ENCODE results near the gene TP73.

The TP73 gene

DNA sequence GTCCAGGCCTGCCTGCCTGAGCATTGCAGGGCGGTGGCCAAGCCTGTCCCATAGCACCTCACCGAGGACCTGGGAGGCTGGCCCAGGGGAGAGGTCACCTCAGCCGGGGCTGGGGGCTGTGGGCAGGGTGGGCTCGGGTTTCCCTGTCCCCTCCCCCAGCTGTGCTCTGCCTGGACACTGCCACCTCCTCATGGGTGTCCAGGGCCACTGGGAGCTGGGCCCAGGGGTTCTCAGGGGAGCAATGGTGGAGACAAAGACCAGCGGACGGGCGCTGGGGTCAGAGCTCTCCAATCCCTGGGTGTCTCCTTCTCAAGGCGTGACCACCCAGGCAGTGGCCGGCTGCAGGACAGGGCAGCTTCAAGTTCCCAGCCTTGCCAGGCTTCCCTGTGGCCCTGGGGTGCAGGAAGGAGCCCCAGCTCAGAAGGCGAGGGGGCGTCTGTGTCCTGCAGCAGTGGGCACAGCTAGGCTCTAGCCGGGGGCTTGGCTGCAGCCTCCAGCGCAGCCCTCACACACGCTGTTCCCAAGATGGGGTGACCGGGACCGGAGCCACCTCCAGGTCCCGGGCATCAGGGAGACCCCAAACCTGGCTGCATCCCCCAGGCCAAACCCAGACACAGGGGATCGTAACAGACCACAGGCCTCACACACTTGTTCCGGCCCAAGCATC lies 29.0 kb downstream of the TP73 start:
- TF ChIP-seq, protein P1, sequence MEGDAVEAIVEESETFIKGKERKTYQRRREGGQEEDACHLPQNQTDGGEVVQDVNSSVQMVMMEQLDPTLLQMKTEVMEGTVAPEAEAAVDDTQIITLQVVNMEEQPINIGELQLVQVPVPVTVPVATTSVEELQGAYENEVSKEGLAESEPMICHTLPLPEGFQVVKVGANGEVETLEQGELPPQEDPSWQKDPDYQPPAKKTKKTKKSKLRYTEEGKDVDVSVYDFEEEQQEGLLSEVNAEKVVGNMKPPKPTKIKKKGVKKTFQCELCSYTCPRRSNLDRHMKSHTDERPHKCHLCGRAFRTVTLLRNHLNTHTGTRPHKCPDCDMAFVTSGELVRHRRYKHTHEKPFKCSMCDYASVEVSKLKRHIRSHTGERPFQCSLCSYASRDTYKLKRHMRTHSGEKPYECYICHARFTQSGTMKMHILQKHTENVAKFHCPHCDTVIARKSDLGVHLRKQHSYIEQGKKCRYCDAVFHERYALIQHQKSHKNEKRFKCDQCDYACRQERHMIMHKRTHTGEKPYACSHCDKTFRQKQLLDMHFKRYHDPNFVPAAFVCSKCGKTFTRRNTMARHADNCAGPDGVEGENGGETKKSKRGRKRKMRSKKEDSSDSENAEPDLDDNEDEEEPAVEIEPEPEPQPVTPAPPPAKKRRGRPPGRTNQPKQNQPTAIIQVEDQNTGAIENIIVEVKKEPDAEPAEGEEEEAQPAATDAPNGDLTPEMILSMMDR (conservative IDR thresholded peaks at IDR 0.05; ENCODE audit: low read depth) = no peak
- no peak for DNase-seq (ENCODE audit: low spot score)
- ChIA-PET POLR2A (ENCODE audit: low non-redundant PET) (interaction anchor here (1.2 kb wide), 1 partner anchor 34 kb away, joined by 3 read pairs; no protein-coding TSS in a partner anchor), CTCF (interaction anchor here (0.6 kb wide), 1 partner anchor 399 kb away, joined by 3 read pairs; no protein-coding TSS in a partner anchor)
- H3K27ac ChIP-seq = peak overlapping the region; percentile 61

DNA sequence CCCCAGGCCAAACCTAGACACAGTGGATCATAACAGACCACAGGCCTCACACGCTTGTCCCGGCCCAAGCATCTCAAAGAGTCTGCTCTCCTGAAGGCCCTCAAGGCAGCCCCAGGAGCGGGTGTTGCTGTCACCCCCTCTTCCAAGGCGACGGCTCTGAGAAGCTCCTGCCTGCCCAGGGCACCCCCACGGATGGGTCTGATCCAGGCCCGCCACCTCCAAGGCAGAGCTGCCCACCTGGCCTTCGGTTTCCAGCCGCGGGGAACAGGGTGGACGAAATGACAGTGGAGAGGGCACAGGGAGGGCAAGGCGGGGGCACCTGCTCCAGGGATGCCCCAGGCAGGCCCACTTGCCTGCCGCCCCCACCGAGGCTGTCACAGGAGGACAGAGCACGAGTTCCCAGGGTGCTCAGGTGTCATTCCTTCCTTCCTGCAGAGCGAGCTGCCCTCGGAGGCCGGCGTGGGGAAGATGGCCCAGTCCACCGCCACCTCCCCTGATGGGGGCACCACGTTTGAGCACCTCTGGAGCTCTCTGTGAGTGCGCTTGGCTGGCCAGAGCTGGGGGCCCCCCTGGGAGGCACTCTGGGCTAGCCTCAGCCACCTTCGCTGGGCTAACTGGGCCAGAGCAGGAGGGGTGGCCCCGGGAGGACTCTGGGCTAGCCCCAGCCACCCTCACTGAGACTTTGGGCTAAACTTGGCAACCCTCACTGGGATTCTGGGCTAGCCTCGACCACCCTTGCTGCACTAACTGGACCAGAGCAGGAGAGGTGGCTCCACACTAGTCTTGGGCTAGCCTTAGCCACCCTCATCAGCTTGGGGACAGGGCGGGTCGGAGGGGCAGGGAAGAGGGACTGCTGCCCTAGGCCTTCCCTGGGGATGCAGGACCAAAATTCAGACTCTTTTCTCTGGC lies 29.8 kb downstream of the TP73 start:
- H3K27ac ChIP-seq = peak overlapping the region; percentile 61; the same call in 1 of the 2 replicates
- TF ChIP-seq, protein P1 (conservative IDR thresholded peaks at IDR 0.05; ENCODE audit: low read depth) = no peak
- DNase-seq (ENCODE audit: low spot score) = no peak
- POLR2A ChIA-PET (ENCODE audit: low non-redundant PET) = interaction anchor here (0.6 kb wide), 1 partner anchor 10 kb away, joined by 3 read pairs; no protein-coding TSS in a partner anchor
- CTCF ChIA-PET = interaction anchor here (0.6 to 0.7 kb wide), 3 partner anchors 13 to 120 kb away, joined by 3 to 4 read pairs (median 3); no protein-coding TSS in a partner anchor

DNA sequence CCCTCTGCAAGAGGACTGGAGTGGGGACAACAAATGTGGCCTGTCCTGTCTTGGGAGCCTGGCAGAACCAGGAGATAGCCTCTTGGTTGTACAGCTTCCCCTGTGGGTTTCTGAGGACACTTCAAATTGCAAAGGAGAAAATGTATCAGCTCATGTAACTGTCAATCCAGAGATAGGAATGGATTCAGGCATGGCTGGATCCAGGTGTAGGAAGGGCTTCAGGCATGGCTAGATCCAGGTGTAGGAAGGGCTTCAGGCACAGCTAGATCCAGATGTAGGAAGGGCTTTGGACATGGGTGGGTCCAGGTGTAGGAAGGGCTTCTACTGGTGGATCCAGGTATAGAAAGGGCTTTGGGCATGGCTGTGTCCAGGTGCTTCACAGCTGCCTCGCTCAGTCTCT lies 30.9 kb downstream of the TP73 start:
- H3K27ac ChIP-seq = peak overlapping the region; percentile 7; the same call in 1 of the 2 replicates
- CTCF ChIA-PET = interaction anchor here (0.6 kb wide), 1 partner anchor 34 kb away, joined by 3 read pairs; no protein-coding TSS in a partner anchor
- TF ChIP-seq, protein P1 (conservative IDR thresholded peaks at IDR 0.05; ENCODE audit: low read depth) = no peak
- POLR2A ChIA-PET (ENCODE audit: low non-redundant PET) = no interaction called here
- DNase-seq (ENCODE audit: low spot score) = no peak

DNA sequence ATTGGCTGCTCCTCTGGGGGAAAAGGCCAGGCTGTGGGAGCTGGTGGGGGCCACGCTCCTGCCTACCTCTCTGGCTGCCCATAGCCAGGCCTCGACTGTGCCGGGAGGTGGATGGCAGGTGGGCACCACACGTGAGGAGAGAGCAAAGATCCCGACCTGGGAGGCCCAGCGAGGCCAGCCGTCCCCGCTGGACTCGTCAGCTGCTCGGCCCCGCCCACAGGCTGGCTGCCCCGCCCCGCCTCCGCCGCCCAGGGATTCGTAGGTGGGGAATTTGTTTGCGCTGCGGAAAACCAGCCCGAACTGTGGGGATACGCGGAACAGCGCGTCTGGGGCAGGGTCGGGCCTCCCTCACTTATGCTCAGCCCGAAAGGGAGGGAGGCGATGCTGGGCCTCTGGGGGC lies 31.7 kb downstream of the TP73 start:
- TF ChIP-seq, protein P1 (conservative IDR thresholded peaks at IDR 0.05; ENCODE audit: low read depth) = no peak
- CTCF ChIA-PET = no interaction called here
- no peak for DNase-seq (ENCODE audit: low spot score)
- POLR2A ChIA-PET (ENCODE audit: low non-redundant PET) = no interaction called here
- H3K27ac ChIP-seq = peak overlapping the region; percentile 5; the same call in 1 of the 2 replicates

DNA sequence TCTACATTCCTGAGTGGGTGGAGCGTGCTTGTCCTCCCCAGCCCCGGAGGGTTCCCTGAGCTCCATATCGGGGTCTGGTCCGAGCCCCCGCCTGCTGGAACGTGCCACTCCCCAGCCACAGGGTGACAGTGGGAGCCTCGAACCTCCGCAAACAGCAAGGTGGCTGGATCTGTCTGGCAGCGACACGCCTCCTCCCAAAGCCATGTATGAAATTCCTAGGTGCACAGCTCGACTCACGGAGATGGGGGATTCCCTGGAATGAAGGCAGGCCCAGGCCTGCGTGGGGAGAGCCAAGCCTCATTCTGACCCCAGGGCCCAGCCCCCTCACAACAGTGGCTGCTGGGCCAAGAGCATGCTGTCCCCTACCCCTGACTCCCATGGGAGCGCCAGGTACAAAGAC lies 32.9 kb downstream of the TP73 start:
- no peak overlapping the region for H3K27ac ChIP-seq
- POLR2A ChIA-PET (ENCODE audit: low non-redundant PET) = no interaction called here
- peak; percentile 57 for DNase-seq (ENCODE audit: low spot score)
- TF ChIP-seq, protein P1 (conservative IDR thresholded peaks at IDR 0.05; ENCODE audit: low read depth) = no peak
- CTCF ChIA-PET = interaction anchor here (0.6 kb wide), 1 partner anchor 10 kb away, joined by 5 read pairs; no protein-coding TSS in a partner anchor

DNA sequence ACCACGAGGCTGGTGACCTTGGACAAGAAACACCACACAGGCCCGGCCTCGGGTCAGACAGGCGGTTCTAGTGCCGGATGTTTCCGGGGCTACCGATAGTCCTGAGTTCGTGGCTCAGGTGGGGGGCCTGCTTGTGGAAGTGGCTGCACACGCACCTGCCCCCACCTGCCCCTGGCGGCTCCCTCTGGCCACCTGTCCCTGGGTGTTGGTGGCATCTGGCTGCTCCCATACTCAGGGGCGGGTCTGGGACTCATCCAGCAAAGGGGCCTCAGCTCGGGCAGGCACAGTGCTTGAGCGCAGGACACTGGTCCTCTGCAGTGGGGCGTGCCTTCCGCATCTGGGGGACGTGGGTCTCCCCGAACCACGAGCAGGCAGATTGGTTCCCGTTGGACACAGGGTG lies 33.6 kb downstream of the TP73 start:
- TF ChIP-seq, protein P1 (conservative IDR thresholded peaks at IDR 0.05; ENCODE audit: low read depth) = no peak
- CTCF ChIA-PET = interaction anchor here (0.9 kb wide), 1 partner anchor 12 kb away, joined by 3 read pairs; no protein-coding TSS in a partner anchor

More for the DNA sequence above, 33.6 kb downstream of the TP73 start:
- POLR2A ChIA-PET (ENCODE audit: low non-redundant PET) = no interaction called here
- H3K27ac ChIP-seq = peak overlapping the region; percentile 31
- DNase-seq (ENCODE audit: low spot score) = no peak

Measured in RWPE1 (cell line).